Measurements from ENCODE around the gene PLA2G5. TPM values are rescaled to one million over a fixed set of nuclear protein-coding genes. Genes with fewer than 3 reads are reported as not detected.

The PLA2G5 gene
- total RNA-seq, 2 donors from 2014 or later: 18.7 to 19.2 TPM

DNA sequence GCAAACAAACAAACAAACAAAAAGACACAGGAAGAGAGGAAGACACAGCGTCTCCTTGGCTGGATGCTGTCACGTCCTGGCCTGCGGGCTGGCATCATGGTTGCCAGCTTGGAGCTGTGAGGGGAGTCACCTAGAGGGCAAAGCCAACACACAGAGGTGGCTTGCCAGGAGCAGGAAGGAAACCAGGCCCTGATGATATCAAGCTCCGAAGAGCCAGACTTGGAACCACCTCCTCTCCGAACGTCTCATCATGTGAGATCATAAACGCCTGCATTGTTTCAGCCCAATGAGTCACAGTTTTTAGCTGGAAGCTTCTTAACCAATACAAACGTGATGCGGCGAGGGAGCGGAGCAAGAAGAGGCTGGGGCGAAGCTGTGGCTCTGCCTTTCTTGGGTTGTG, 40.7 kb downstream of the PLA2G5 start:
- TF ChIP-seq, protein P1, sequence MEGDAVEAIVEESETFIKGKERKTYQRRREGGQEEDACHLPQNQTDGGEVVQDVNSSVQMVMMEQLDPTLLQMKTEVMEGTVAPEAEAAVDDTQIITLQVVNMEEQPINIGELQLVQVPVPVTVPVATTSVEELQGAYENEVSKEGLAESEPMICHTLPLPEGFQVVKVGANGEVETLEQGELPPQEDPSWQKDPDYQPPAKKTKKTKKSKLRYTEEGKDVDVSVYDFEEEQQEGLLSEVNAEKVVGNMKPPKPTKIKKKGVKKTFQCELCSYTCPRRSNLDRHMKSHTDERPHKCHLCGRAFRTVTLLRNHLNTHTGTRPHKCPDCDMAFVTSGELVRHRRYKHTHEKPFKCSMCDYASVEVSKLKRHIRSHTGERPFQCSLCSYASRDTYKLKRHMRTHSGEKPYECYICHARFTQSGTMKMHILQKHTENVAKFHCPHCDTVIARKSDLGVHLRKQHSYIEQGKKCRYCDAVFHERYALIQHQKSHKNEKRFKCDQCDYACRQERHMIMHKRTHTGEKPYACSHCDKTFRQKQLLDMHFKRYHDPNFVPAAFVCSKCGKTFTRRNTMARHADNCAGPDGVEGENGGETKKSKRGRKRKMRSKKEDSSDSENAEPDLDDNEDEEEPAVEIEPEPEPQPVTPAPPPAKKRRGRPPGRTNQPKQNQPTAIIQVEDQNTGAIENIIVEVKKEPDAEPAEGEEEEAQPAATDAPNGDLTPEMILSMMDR (IDR thresholded peaks at IDR 0.05): no peak
- H3K27me3 ChIP-seq (replicated peaks; ENCODE audit: insufficient read depth): no peaks in the 10 kb centered on the region
- DNase-seq (ENCODE audit: low spot score): no peak
- H3K9me3 ChIP-seq: no peaks in the 10 kb centered on the region
- H3K36me3 ChIP-seq: no peaks in the 10 kb centered on the region
- ATAC-seq (ENCODE audit: insufficient number of reproducible peaks, low FRiP score, low read depth): no peak
- H3K4me3 ChIP-seq: no peak overlapping the region
- H3K27ac ChIP-seq: no peak overlapping the region
- no peaks in the 10 kb centered on the region for H3K4me1 ChIP-seq (ENCODE audit: control insufficient read depth in 1 of 2, low read depth in 2 of 2)

- Histone ChIP-seq H3K9me3 (no peaks in the 10 kb centered on the region), H3K36me3 (no peaks in the 10 kb centered on the region), H3K27me3 (replicated peaks; ENCODE audit: insufficient read depth) (no peaks in the 10 kb centered on the region), H3K4me3 (no peak overlapping the region), H3K4me1 (ENCODE audit: control insufficient read depth in 1 of 2, low read depth in 2 of 2) (no peaks in the 10 kb centered on the region), H3K27ac (no peak overlapping the region)
- DNase-seq (ENCODE audit: low spot score): no peak
- TF ChIP-seq, protein P1 (IDR thresholded peaks at IDR 0.05): no peak
- ATAC-seq (ENCODE audit: insufficient number of reproducible peaks, low FRiP score, low read depth): no peak
These were observed 41.5 kb downstream of the PLA2G5 start for GRCh38 chr1:20111452-20111851.

- Histone ChIP-seq H3K27me3 (replicated peaks; ENCODE audit: insufficient read depth) (no peaks in the 10 kb centered on the region), H3K36me3 (no peaks in the 10 kb centered on the region), H3K4me1 (ENCODE audit: control insufficient read depth in 1 of 2, low read depth in 2 of 2) (no peaks in the 10 kb centered on the region), H3K4me3 (no peak overlapping the region), H3K27ac (no peak overlapping the region), H3K9me3 (no peaks in the 10 kb centered on the region)
- ATAC-seq (ENCODE audit: insufficient number of reproducible peaks, low FRiP score, low read depth): no peak
- TF ChIP-seq, protein P1 (IDR thresholded peaks at IDR 0.05): no peak
- DNase-seq (ENCODE audit: low spot score): no peak
These were observed 42.4 kb downstream of the PLA2G5 start for GRCh38 chr1:20112279-20113000.

- TF ChIP-seq, protein P1 (IDR thresholded peaks at IDR 0.05): no peak
- ATAC-seq (ENCODE audit: insufficient number of reproducible peaks, low FRiP score, low read depth): no peak
- H3K36me3 ChIP-seq: no peaks in the 10 kb centered on the region
- no peaks in the 10 kb centered on the region for H3K4me1 ChIP-seq (ENCODE audit: control insufficient read depth in 1 of 2, low read depth in 2 of 2)
- H3K4me3 ChIP-seq: no peak overlapping the region
- no peaks in the 10 kb centered on the region for H3K9me3 ChIP-seq
- no peaks in the 10 kb centered on the region for H3K27me3 ChIP-seq (replicated peaks; ENCODE audit: insufficient read depth)
- DNase-seq (ENCODE audit: low spot score): no peak
- no peak overlapping the region for H3K27ac ChIP-seq
These were observed 44.1 kb downstream of the PLA2G5 start for GRCh38 chr1:20114021-20114648.

- TF ChIP-seq, protein P1 (IDR thresholded peaks at IDR 0.05): no peak
- DNase-seq (ENCODE audit: low spot score): no peak
- ATAC-seq (ENCODE audit: insufficient number of reproducible peaks, low FRiP score, low read depth): no peak
These were observed 45.5 kb downstream of the PLA2G5 start for GRCh38 chr1:20115479-20115878.

More at GRCh38 chr1:20115479-20115878, 45.5 kb downstream of the PLA2G5 start:
- H3K4me3 ChIP-seq: no peak overlapping the region
- H3K27ac ChIP-seq: no peak overlapping the region
- no peaks in the 10 kb centered on the region for H3K27me3 ChIP-seq (replicated peaks; ENCODE audit: insufficient read depth)
- no peaks in the 10 kb centered on the region for H3K36me3 ChIP-seq
- no peaks in the 10 kb centered on the region for H3K4me1 ChIP-seq (ENCODE audit: control insufficient read depth in 1 of 2, low read depth in 2 of 2)
- H3K9me3 ChIP-seq: no peaks in the 10 kb centered on the region

Data from thoracic aorta (tissue), 2 donors.